C4-2B (cell line): Measurements from ENCODE around the gene PLCL2.

ENCODE experiments used
- ZFX ChIP-seq: fragments of 450-650 bp; IDR thresholded peaks from 2 replicates; pipeline ENCODE4 v1.6.1; 2017
- TF ChIP-seq, protein P1 (sequence below): fragments of 450-650 bp; conservative IDR thresholded peaks from 2 replicates; pipeline ENCODE4 v1.5.1; 2017; ENCODE audit warnings: mild to moderate bottlenecking

DNA sequence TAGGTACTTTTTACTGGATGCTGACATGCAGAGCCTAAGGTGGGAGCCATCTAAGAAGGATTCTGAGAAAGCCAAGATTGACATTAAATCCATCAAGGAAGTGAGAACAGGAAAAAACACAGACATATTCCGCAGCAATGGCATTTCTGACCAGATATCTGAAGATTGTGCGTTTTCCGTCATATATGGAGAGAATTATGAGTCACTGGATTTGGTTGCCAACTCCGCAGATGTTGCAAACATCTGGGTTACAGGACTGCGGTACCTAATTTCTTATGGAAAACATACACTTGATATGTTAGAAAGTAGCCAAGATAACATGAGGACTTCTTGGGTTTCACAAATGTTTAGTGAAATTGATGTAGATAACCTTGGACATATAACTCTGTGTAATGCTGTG is 125.1 kb downstream of the PLCL2 start:
- TF ChIP-seq, protein P1, sequence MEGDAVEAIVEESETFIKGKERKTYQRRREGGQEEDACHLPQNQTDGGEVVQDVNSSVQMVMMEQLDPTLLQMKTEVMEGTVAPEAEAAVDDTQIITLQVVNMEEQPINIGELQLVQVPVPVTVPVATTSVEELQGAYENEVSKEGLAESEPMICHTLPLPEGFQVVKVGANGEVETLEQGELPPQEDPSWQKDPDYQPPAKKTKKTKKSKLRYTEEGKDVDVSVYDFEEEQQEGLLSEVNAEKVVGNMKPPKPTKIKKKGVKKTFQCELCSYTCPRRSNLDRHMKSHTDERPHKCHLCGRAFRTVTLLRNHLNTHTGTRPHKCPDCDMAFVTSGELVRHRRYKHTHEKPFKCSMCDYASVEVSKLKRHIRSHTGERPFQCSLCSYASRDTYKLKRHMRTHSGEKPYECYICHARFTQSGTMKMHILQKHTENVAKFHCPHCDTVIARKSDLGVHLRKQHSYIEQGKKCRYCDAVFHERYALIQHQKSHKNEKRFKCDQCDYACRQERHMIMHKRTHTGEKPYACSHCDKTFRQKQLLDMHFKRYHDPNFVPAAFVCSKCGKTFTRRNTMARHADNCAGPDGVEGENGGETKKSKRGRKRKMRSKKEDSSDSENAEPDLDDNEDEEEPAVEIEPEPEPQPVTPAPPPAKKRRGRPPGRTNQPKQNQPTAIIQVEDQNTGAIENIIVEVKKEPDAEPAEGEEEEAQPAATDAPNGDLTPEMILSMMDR, result no peak
- no peak for TF ChIP-seq ZFX
